Caco-2 (cell line): Measurements from ENCODE around the gene AMOTL2. TPM values are rescaled to one million over a fixed set of nuclear protein-coding genes. Genes with fewer than 3 reads are reported as not detected.

Experiments used
- BruUV-seq: library from RNA; stranded (reverse); fragments of 400-500 nt; replicated peaks from 2 replicates; lab custom pipeline; 2021; lab: Mats Ljungman, UMichigan
- CTCF ChIA-PET: fragments of 300-600 bp; sonication (Branson Sonifier 250); formaldehyde crosslinking; loops from one replicate; lab custom pipeline; 2022; ENCODE audit warnings: antibody characterized with exemption; lab: Charles Lee
- POLR2A ChIA-PET: fragments of 300-600 bp; sonication (Branson Sonifier 250); formaldehyde crosslinking; loops from one replicate; lab custom pipeline; 2022; ENCODE audit warnings: antibody characterized with exemption; lab: Charles Lee
- DNase-seq, 2 experiments: peaks; one replicate each; pipeline versions ENCODE4 v3.0.0 to v3.0.0-alpha.2; 2020 to 2022
- H3K27me3 ChIP-seq: replicated peaks from 2 replicates; pipeline ENCODE4 v1.6.0; 2011; ENCODE audit warnings: low read length; ENCODE audit not compliant: control insufficient read depth, insufficient read depth
- H3K36me3 ChIP-seq: 2 replicates; pipeline ENCODE4 v1.5.1; 2011; ENCODE audit warnings: low read length; ENCODE audit not compliant: control insufficient read depth, insufficient read depth
- H3K4me1 ChIP-seq: fragments of 250-450 bp; sonication (Bioruptor Pico); 2 replicates; pipeline ENCODE4 v1.5.1; 2020; ENCODE audit warnings: mild to moderate bottlenecking
- H3K4me3 ChIP-seq: 2 replicates; pipeline ENCODE4 v1.5.1; 2011; ENCODE audit warnings: low read depth, mild to moderate bottlenecking, control low read depth, low read length
- H3K9me3 ChIP-seq: fragments of 250-450 bp; sonication (Bioruptor Pico); 2 replicates; pipeline ENCODE4 v1.5.1; 2020; ENCODE audit warnings: mild to moderate bottlenecking, moderate library complexity
- H3K27ac Mint-ChIP-seq: one replicate; pipeline ENCODE4 v1.8.0; 2022; ENCODE audit warnings: mixed read lengths; ENCODE audit not compliant: unreplicated experiment
- H3K27me3 Mint-ChIP-seq: one replicate; pipeline ENCODE4 v1.8.0; 2022; ENCODE audit warnings: mixed read lengths; ENCODE audit not compliant: insufficient read depth, unreplicated experiment
- H3K36me3 Mint-ChIP-seq: one replicate; pipeline ENCODE4 v1.8.0; 2022; ENCODE audit warnings: mild to moderate bottlenecking, mixed read lengths; ENCODE audit not compliant: insufficient read depth, unreplicated experiment
- H3K4me1 Mint-ChIP-seq: one replicate; pipeline ENCODE4 v1.8.0; 2022; ENCODE audit warnings: low read depth, mixed read lengths; ENCODE audit not compliant: unreplicated experiment
- H3K4me3 Mint-ChIP-seq: one replicate; pipeline ENCODE4 v1.8.0; 2022; ENCODE audit warnings: mild to moderate bottlenecking, moderate library complexity, mixed read lengths; ENCODE audit not compliant: unreplicated experiment
- H3K9me3 Mint-ChIP-seq: one replicate; pipeline ENCODE4 v1.8.0; 2022; ENCODE audit warnings: mixed read lengths; ENCODE audit not compliant: unreplicated experiment
- intact Hi-C: fragments of 100-400 bp; cut with micrococcal nuclease; formaldehyde crosslinking; loops from one replicate; pipeline ENCODE4 v1.10.0; 2022; ENCODE audit not compliant: unreplicated experiment
- total RNA-seq: library from RNA; stranded (reverse); gene quantifications from 2 replicates; pipeline ENCODE4 v1.2.3, GENCODE V29; 2022
- TF ChIP-seq, protein P1 (sequence below), 2 experiments: fragments of 200-600 bp in 1 of 2; IDR thresholded peaks; 1 replicate in 1 of 2; 2 replicates in 1 of 2; pipeline versions ENCODE4 v1.5.1 to v1.8.0; 2011 to 2022; ENCODE audit warnings: antibody characterized with exemption in 1 of 2, control low read depth in 1 of 2, inconsistent platforms in 1 of 2, low read depth in 1 of 2, low read length in 1 of 2, mild to moderate bottlenecking in 1 of 2, moderate library complexity in 1 of 2; ENCODE audit not compliant: insufficient read depth in 1 of 2, severe bottlenecking in 1 of 2, unreplicated experiment in 1 of 2

The AMOTL2 gene
- total RNA-seq, 1 experiment from 2014 or later: 271 TPM

DNA sequence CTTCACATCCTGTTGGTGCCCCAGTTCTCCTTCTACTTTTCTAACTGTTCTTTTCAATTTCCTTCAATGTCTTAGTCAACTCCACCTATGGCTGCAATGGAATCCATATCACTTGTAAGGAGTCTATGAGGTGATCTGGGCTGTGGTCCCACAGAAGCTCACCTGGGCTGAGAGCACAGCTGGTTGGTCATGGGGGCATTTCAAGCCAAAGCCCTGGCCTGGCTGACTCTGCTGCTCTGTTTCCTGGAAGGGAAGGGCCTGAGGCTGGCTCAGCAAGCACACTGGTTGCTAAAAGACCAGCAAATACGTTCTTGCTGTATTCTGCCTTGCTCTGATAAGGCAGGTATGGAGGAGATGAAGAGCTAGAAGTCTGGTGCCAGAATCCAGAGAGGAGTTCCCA is 29.0 kb downstream of the AMOTL2 start:
- BruUV-seq: no TSS peak
- H3K9me3 Mint-ChIP-seq: peaks cover 11% of the 10 kb centered on the region
- Histone ChIP-seq H3K9me3 (peaks cover 16% of the 10 kb centered on the region), H3K4me1 (peaks cover 41% of the 10 kb centered on the region), H3K27me3 (no peaks in the 10 kb centered on the region), H3K36me3 (no peaks in the 10 kb centered on the region), H3K4me3 (no peak overlapping the region)
- peaks cover 39% of the 10 kb centered on the region for H3K4me1 Mint-ChIP-seq
- no peaks in the 10 kb centered on the region for H3K27me3 Mint-ChIP-seq
- no peak overlapping the region for H3K4me3 Mint-ChIP-seq
- H3K27ac Mint-ChIP-seq: peak overlapping the region; percentile 21
- ChIA-PET POLR2A (no interaction called here), CTCF (interaction anchor here (1.3 kb wide), 1 partner anchor 13 kb away, joined by 3 read pairs; no protein-coding TSS in a partner anchor)
- intact Hi-C loops: no loop called here
- TF ChIP-seq, protein P1, sequence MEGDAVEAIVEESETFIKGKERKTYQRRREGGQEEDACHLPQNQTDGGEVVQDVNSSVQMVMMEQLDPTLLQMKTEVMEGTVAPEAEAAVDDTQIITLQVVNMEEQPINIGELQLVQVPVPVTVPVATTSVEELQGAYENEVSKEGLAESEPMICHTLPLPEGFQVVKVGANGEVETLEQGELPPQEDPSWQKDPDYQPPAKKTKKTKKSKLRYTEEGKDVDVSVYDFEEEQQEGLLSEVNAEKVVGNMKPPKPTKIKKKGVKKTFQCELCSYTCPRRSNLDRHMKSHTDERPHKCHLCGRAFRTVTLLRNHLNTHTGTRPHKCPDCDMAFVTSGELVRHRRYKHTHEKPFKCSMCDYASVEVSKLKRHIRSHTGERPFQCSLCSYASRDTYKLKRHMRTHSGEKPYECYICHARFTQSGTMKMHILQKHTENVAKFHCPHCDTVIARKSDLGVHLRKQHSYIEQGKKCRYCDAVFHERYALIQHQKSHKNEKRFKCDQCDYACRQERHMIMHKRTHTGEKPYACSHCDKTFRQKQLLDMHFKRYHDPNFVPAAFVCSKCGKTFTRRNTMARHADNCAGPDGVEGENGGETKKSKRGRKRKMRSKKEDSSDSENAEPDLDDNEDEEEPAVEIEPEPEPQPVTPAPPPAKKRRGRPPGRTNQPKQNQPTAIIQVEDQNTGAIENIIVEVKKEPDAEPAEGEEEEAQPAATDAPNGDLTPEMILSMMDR (IDR thresholded peaks at IDR 0.05; ENCODE audit: insufficient read depth in 1 of 2, low read depth in 1 of 2, low read length in 1 of 2, severe bottlenecking in 1 of 2, unreplicated experiment in 1 of 2): no peak
- H3K36me3 Mint-ChIP-seq: peaks cover 21% of the 10 kb centered on the region
- peak in 1 of 2 experiments; percentile 6 for DNase-seq

DNA sequence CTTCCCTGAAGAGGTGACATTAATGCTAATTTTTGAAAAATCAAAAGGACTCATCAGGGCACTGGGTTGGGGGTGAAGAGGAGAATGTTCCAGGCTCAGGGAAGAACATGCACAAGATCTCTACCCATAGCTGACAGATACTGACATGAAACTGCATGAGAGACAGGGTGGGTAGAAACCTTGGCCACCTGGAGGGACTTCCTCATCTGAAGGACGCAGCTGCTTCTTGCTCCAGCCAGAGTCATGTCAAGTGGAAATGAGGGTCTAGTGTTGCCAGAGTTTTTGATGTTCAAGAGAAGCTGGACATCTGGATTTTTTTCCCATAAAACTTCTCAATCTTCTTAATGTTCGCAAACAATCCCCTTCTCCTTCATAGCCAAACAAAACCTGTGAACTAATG is 29.7 kb downstream of the AMOTL2 start:
- Histone ChIP-seq H3K4me1 (peaks cover 41% of the 10 kb centered on the region), H3K36me3 (no peaks in the 10 kb centered on the region), H3K27me3 (no peaks in the 10 kb centered on the region), H3K9me3 (peaks cover 16% of the 10 kb centered on the region), H3K4me3 (no peak overlapping the region)
- BruUV-seq: no TSS peak
- intact Hi-C loops: no loop called here
- CTCF ChIA-PET: no interaction called here
- TF ChIP-seq, protein P1 (IDR thresholded peaks at IDR 0.05; ENCODE audit: insufficient read depth in 1 of 2, low read depth in 1 of 2, low read length in 1 of 2, severe bottlenecking in 1 of 2, unreplicated experiment in 1 of 2): no peak
- Mint-ChIP-seq H3K27ac (no peak overlapping the region), H3K4me1 (peaks cover 39% of the 10 kb centered on the region), H3K9me3 (peaks cover 11% of the 10 kb centered on the region), H3K27me3 (no peaks in the 10 kb centered on the region), H3K36me3 (peaks cover 15% of the 10 kb centered on the region), H3K4me3 (no peak overlapping the region)
- POLR2A ChIA-PET: no interaction called here
- peak in 1 of 2 experiments; percentile 5 for DNase-seq

DNA sequence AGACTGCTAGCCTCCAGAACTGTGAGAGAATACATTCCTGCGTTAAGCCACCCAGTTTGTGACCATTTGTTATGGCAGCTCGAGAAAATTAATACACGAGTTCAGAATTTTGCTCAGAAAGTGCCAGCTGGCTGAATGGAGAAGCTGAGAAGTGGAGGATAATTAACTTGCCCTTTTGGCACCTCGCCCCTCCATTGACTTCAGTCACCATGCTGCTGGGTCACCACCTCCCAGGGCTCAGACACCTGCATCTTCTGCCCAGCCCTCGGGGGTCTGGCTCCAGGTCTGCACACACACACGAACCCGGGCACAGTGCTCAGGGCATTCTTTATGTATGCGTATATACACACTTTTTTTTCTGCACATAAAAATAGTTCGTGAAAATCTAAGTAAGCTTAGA is 32.0 kb downstream of the AMOTL2 start:
- no peak overlapping the region for H3K4me3 ChIP-seq
- peaks cover 47% of the 10 kb centered on the region for H3K4me1 Mint-ChIP-seq
- H3K27ac Mint-ChIP-seq: no peak overlapping the region
- H3K9me3 Mint-ChIP-seq: peaks cover 11% of the 10 kb centered on the region
- TF ChIP-seq, protein P1 (IDR thresholded peaks at IDR 0.05; ENCODE audit: insufficient read depth in 1 of 2, low read depth in 1 of 2, low read length in 1 of 2, severe bottlenecking in 1 of 2, unreplicated experiment in 1 of 2): no peak
- no peaks in the 10 kb centered on the region for H3K27me3 Mint-ChIP-seq
- intact Hi-C loops: no loop called here
- H3K36me3 ChIP-seq: no peaks in the 10 kb centered on the region
- H3K9me3 ChIP-seq: peaks cover 14% of the 10 kb centered on the region
- peaks cover 48% of the 10 kb centered on the region for H3K4me1 ChIP-seq
- no peaks in the 10 kb centered on the region for H3K36me3 Mint-ChIP-seq
- BruUV-seq: no TSS peak
- no peaks in the 10 kb centered on the region for H3K27me3 ChIP-seq
- peak in 1 of 2 experiments; percentile 4 for DNase-seq
- H3K4me3 Mint-ChIP-seq: no peak overlapping the region
- ChIA-PET POLR2A (no interaction called here), CTCF (no interaction called here)
